HUES64 (cell line): ENCODE measurements around the gene DOCK6.
A peak's percentile ranks its signal among the peaks of the same experiment; 100 is the strongest.

Source experiments
- H3K27ac ChIP-seq: 2 replicates; pipeline ENCODE4 v1.7.0; 2013; ENCODE audit warnings: low read depth, low read length, inconsistent platforms
- H3K27me3 ChIP-seq: 2 replicates; pipeline ENCODE4 v1.6.1; 2013; ENCODE audit warnings: mild to moderate bottlenecking, low read length; ENCODE audit not compliant: insufficient read depth
- H3K36me3 ChIP-seq: 2 replicates; pipeline ENCODE4 v1.6.1; 2013; ENCODE audit warnings: mild to moderate bottlenecking, low read length; ENCODE audit not compliant: insufficient read depth
- H3K4me1 ChIP-seq: 2 replicates; pipeline ENCODE4 v1.6.1; 2013; ENCODE audit warnings: mild to moderate bottlenecking, low read length, moderate library complexity; ENCODE audit not compliant: insufficient read depth
- H3K4me3 ChIP-seq: 2 replicates; pipeline ENCODE4 v1.5.1; 2013; ENCODE audit warnings: mild to moderate bottlenecking, low read length, moderate library complexity
- H3K9ac ChIP-seq: 2 replicates; pipeline ENCODE4 v1.6.1; 2013; ENCODE audit warnings: mild to moderate bottlenecking, low read depth, low read length
- H3K9me3 ChIP-seq: 2 replicates; pipeline ENCODE4 v1.6.1; 2013; ENCODE audit warnings: low read depth, low read length; ENCODE audit not compliant: insufficient read depth
- WGBS: fragments of 150-250, 120-280 bp; methylation state at CpG from one replicate; pipeline ENCODE4 v1.1.7; 2013; ENCODE audit warnings: missing lambda C conversion rate; 5-methylcytosine and 5-hydroxymethylcytosine counted together

The DOCK6 gene

DNA sequence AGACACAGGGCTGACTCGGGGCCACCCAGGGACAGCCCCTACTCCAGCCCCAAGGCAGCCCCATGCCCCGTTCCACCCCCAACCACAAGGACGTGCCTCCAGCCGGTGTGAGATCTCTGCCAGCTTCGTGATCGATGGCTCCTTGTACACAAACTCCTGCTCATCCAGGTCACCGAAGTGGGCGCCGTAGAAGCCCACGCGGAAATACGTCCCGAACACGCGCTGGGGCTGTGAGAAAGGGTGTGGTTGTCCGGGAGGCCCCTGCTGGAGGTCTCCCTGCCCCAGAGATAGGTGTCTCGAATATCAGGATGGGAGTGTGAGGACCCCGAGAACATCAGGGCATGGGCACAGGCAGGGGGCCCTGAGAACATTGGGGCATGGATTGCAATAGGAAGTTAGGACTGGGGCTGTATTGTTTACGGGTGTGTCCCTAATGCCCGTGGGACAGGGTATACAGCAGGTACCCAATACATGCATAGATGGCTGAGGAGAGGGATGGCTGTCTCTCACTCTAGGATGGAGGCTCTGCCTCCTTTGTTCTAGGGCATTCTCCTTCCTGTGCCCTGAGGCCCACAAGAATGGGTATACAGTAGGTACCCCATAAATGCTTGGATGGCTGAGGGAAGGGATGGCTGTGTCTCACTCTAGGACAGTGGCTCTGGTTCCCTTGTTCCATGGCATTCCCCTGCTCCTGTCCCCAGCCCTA is 59.7 kb downstream of the DOCK6 start:
- peaks cover 3% of the 10 kb centered on the region; the same call in 1 of the 2 replicates for H3K4me1 ChIP-seq
- peaks cover 13% of the 10 kb centered on the region for H3K36me3 ChIP-seq
- no peaks in the 10 kb centered on the region for H3K9me3 ChIP-seq
- no peak overlapping the region for H3K4me3 ChIP-seq
- H3K9ac ChIP-seq = no peak overlapping the region
- WGBS = 90% methylated on average over 20 of the region's 20 CpGs
- no peaks in the 10 kb centered on the region for H3K27me3 ChIP-seq
- no peak overlapping the region for H3K27ac ChIP-seq

DNA sequence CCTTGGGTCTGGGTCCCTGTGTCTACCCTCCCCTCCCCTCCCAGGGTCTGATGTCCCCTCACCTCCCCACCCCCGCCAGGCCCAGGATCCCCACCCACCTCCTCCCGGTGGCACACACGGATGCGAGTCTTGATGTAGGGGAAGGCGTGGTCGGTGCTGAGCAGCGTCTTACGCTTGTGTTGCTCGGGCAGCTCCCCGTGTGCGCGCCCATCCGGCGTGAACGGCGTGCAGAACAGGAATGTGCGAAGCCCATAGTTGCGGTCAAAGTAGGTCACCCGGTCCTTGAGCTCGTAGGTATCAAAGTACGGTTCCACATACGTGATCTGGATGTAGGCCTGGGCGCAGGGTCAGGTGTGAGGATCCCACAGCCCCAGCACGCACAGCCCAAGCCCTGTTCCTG is 60.5 kb downstream of the DOCK6 start:
- Histone ChIP-seq H3K4me3 (no peak overlapping the region), H3K4me1 (peaks cover 3% of the 10 kb centered on the region; the same call in 1 of the 2 replicates), H3K9me3 (no peaks in the 10 kb centered on the region), H3K27me3 (no peaks in the 10 kb centered on the region), H3K9ac (no peak overlapping the region), H3K36me3 (peaks cover 10% of the 10 kb centered on the region), H3K27ac (no peak overlapping the region)
- WGBS = 95% methylated on average over 23 of the region's 24 CpGs

GRCh38 chr19:11200931-11201330 is 61.4 kb downstream of the DOCK6 start:
- no peaks in the 10 kb centered on the region for H3K27me3 ChIP-seq
- no peak overlapping the region for H3K27ac ChIP-seq
- H3K4me3 ChIP-seq = no peak overlapping the region
- no peak overlapping the region for H3K9ac ChIP-seq
- H3K4me1 ChIP-seq = peaks cover 3% of the 10 kb centered on the region; the same call in 1 of the 2 replicates
- peaks cover 7% of the 10 kb centered on the region for H3K36me3 ChIP-seq
- WGBS = 93% methylated on average over 9 of the region's 9 CpGs
- H3K9me3 ChIP-seq = no peaks in the 10 kb centered on the region

DNA sequence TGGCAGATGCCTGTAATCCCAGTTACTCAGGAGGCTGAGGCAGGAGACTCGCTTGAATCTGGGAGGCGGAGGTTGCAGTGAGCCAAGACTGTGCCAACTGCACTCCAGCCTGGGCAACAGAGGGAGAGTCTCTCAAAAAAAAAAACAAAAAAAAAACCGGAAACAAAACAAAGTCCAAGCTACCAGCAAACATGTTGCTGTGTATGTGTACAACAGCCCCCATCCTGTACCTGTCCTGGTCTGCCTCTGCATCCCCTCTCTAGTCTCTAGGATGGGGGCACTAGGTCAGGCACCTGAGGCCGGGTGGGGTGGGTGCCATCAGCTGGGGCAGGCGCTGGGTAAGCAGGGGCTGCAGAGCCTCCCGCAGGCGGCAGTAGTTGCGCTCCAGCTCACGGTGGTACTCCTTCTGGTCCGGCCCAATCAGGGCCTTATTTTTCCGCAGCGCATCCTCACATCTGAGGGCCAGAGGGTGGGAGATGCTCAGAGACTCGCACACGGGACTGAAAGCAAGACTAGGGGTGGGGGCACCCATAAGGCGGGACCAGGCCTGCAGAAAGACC is 62.2 kb downstream of the DOCK6 start:
- H3K27ac ChIP-seq = no peak overlapping the region
- peaks cover 3% of the 10 kb centered on the region; the same call in 1 of the 2 replicates for H3K4me1 ChIP-seq
- H3K4me3 ChIP-seq = no peak overlapping the region
- H3K9me3 ChIP-seq = no peaks in the 10 kb centered on the region
- H3K9ac ChIP-seq = no peak overlapping the region
- H3K27me3 ChIP-seq = no peaks in the 10 kb centered on the region
- 93% methylated on average over 14 of the region's 15 CpGs for WGBS
- peaks cover 12% of the 10 kb centered on the region for H3K36me3 ChIP-seq

- H3K36me3 ChIP-seq = peaks cover 12% of the 10 kb centered on the region
- no peak overlapping the region for H3K9ac ChIP-seq
- no peak overlapping the region for H3K4me3 ChIP-seq
- no peaks in the 10 kb centered on the region for H3K9me3 ChIP-seq
- no peak overlapping the region; the same call in 1 of the 2 replicates for H3K27ac ChIP-seq
- peaks cover 3% of the 10 kb centered on the region; the same call in 1 of the 2 replicates for H3K4me1 ChIP-seq
- WGBS = 76% methylated on average over 5 of the region's 5 CpGs
- no peaks in the 10 kb centered on the region for H3K27me3 ChIP-seq
Measured at GRCh38 chr19:11199517-11199916, 62.8 kb downstream of the DOCK6 start.

DNA sequence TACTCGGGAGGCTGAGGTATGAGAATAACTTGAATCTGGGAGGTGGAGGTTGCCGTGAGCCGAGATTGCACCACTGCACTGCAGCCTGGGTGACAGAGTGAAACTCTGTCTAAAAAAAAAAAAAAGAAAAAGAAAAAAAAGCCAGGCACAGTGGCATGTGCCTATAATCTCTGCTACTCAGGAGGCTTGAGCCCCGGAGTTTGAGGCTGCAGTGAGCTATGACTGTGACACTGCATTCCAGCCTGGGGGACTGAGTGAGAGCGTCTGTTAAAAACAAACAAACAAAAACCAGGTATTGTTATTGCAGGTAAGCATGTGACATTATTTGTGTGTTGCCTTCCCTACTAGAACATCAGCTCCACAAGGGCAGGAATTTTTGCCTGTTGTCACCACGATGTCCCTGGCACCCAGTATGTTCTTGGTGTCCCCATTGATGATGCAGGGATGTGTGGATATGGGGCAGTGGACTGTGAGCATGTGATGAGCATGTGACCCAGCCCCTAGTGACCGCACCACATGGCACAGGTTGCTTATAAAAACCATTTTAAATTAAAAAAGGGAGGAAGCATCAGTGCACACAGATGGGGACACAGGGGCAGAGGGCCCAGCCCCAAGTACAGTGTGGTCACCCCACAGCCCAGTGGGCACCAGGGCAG is 63.4 kb downstream of the DOCK6 start:
- Histone ChIP-seq H3K9me3 (no peaks in the 10 kb centered on the region), H3K4me1 (peaks cover 3% of the 10 kb centered on the region; the same call in 1 of the 2 replicates), H3K9ac (no peak overlapping the region), H3K36me3 (peaks cover 16% of the 10 kb centered on the region), H3K4me3 (no peak overlapping the region), H3K27ac (no peak overlapping the region; the same call in 1 of the 2 replicates), H3K27me3 (no peaks in the 10 kb centered on the region)
- WGBS = 83% methylated on average over 6 of the region's 7 CpGs

GRCh38 chr19:11198175-11198534 is 64.2 kb downstream of the DOCK6 start:
- Histone ChIP-seq H3K36me3 (peaks cover 23% of the 10 kb centered on the region), H3K9me3 (no peaks in the 10 kb centered on the region), H3K4me3 (peak overlapping the region; percentile 92), H3K27me3 (no peaks in the 10 kb centered on the region), H3K4me1 (no peaks in the 10 kb centered on the region), H3K9ac (peak overlapping the region; percentile 19; the same call in 1 of the 2 replicates), H3K27ac (peak overlapping the region; percentile 70; the same call in 1 of the 2 replicates)
- 75% methylated on average over 7 of the region's 7 CpGs for WGBS

- H3K36me3 ChIP-seq = peaks cover 29% of the 10 kb centered on the region
- H3K4me1 ChIP-seq = no peaks in the 10 kb centered on the region
- peak within 1 kb of the TSS; percentile 70; the same call in 1 of the 2 replicates for H3K27ac ChIP-seq
Measured at GRCh38 chr19:11197291-11198174, 64.8 kb downstream of the DOCK6 start, which contains the start of gene KANK2. KANK2 (minus strand) TSS chr19:11197545; CDS start chr19:11194511, 3,034 bp downstream.

DNA sequence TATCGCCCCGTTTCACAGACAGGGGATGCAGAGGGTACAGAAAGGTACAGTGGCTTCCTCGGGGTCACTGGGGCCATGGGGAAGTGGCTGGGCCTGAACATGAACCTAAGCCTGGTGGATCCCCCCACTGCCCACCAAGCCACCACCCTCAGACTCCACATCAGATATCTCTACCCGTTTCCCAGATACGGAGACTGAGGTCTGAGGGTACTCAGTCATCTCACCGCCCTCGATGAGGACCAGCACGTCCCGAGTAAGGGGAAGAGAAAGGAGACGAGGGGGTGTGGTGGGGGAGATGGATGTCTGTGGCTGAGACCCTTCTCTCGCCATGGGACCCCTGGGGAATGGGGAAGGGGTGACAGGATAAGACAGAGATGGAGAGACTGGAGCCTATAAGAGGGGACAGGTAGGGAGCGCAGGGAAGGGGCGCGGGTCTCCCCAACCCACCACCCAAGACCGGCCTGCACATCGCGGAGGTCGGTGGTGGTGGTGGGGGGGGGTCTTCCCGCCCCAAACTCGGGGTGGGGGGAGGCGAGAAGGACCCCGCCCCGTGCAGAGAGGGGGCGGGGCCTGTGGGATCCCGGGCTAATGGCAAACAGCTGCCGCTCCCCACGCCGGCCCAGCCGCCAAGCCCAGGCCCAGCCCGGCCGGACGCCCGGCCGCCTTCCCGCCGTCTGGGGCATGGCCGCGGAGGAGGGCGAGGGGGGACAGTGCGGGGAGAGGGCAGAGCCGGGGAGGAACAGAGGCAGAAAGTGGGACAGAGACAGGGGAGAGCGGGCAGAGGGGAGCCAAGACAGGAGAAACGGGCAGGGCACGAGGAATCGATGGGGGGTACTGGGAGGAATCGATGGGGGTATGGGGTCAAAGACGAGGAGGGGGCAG is 65.7 kb downstream of the DOCK6 start:
- H3K9ac ChIP-seq = peak overlapping the region; percentile 63
- no peaks in the 10 kb centered on the region for H3K27me3 ChIP-seq
- WGBS = 15% methylated on average over 40 of the region's 47 CpGs
- no peaks in the 10 kb centered on the region for H3K9me3 ChIP-seq
- H3K36me3 ChIP-seq = peaks cover 38% of the 10 kb centered on the region
- no peaks in the 10 kb centered on the region for H3K4me1 ChIP-seq
- peak overlapping the region; percentile 92 for H3K4me3 ChIP-seq
- no peak overlapping the region for H3K27ac ChIP-seq

More at GRCh38 chr19:11197291-11198174, 64.8 kb downstream of the DOCK6 start, which contains the start of gene KANK2:
- 1% methylated on average over 74 of the region's 78 CpGs for WGBS
- Histone ChIP-seq H3K9me3 (no peaks in the 10 kb centered on the region), H3K27me3 (no peaks in the 10 kb centered on the region), H3K4me3 (peak within 1 kb of the TSS; percentile 92), H3K9ac (peak within 1 kb of the TSS; percentile 63)

DNA sequence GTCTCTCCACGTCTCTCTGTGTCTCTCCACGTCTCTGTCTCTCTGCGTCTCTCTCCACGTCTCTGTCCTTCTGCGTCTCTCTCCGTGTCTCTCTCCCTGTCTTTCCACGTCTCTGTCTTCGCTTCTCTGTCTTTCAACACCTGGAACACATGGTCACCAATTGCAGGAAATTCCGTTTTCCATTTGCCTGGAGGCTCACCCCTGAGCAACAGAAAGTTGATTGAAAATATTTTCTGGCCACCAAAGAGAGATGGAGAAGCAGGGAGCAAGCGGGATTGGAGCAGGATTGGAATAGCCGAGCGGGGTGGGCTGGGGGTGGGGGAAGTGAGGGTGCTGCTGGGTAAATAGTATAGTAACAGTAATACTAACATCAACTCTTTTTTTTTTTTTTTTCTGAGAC is 66.6 kb downstream of the DOCK6 start:
- Histone ChIP-seq H3K4me3 (no peak overlapping the region), H3K9me3 (no peaks in the 10 kb centered on the region), H3K27me3 (no peaks in the 10 kb centered on the region), H3K27ac (no peak overlapping the region), H3K36me3 (peaks cover 43% of the 10 kb centered on the region), H3K9ac (no peak overlapping the region), H3K4me1 (no peaks in the 10 kb centered on the region)
- WGBS = 84% methylated on average over 12 of the region's 12 CpGs
